Measurements from ENCODE around the gene VTA1.
"Not testable (repeated sequence)": the region's sequence is repeated elsewhere in the genome, so short reads cannot be mapped to it uniquely, and the experiment has no call there.

VTA1 gene

DNA sequence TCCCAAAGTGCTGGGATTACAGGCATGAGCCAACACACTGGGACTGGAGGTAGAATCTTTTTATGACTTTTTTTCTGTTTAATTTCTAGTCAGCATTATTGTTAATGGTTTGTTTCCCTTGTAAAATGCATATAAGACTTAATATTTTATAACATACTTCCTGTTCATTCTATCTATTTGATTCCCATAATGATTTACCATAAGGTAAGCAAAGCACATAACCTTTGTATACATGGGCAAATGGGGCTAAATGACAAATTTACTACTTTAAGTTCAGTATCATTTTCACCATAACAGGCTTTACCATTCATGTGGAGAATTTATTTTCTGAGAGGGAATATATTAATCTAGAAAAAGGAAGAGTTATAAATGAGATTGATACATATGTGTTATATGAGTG lies 24.3 kb downstream of the VTA1 start:
- DNase-seq (ENCODE audit: low read depth): no peak

GRCh38 chr6:142172758-142173157 lies 25.7 kb downstream of the VTA1 start:
- no peak for DNase-seq (ENCODE audit: low read depth)

DNA sequence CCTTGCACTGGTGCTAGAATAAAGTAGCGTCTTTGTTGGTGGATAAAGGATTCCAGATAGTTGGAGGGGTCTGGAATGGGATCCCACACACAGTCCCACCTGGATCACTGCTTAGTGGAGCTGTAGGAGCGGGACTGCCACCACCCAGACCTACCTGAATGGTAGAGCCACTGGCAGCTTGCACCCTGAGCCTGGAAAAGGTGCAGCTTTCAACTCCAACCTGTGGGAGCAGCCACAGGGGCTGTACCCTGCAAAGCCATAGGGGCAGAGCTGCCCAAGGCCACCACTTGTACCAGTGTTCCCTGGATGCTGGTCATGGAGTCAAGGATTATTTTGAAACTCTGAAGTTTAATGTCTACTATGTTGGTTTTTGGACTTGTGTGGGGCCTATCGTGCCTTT lies 26.9 kb downstream of the VTA1 start:
- DNase-seq (ENCODE audit: low read depth): no peak

- DNase-seq (ENCODE audit: low read depth): no peak
Measured at GRCh38 chr6:142174703-142175102, 27.6 kb downstream of the VTA1 start.

DNA sequence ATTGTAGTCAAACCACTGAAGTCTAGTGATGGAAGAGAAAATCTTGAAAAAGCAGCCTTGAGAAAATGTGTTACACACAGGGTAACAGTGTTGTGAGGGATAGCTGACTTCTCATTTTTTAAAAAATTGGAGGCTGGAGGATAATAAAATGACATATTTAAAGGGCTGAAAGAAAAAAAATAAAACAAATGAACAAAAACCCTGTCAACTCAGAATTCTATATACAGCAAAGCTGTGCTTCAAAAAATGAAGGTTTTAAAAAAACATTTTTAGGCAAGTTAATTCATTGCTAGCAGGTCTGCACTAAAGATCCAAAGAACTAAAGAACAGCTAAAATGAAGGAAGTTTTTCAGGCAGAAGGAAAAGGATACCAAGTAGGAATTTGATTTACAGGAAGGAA lies 31.1 kb downstream of the VTA1 start:
- no peak for DNase-seq (ENCODE audit: low read depth)

DNA sequence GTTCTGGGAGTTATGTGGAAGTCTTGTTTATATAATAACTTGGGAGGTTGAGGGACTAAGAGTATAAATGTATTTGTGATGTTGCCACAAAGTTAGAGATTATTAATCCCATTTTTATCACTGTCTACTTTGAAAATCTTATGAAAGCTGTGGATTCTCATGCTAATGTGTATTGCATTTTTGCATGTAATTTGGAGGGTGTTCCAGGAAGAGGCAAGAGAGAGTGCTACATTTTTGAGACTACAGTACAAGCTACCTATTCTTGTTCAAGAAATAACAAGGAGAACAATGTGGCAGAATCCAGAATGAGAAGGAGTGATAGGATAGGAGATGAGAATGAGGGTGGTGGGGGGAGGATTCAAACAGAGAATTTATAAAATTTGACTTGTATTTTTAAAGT lies 34.9 kb downstream of the VTA1 start:
- no peak for DNase-seq (ENCODE audit: low read depth)

DNA sequence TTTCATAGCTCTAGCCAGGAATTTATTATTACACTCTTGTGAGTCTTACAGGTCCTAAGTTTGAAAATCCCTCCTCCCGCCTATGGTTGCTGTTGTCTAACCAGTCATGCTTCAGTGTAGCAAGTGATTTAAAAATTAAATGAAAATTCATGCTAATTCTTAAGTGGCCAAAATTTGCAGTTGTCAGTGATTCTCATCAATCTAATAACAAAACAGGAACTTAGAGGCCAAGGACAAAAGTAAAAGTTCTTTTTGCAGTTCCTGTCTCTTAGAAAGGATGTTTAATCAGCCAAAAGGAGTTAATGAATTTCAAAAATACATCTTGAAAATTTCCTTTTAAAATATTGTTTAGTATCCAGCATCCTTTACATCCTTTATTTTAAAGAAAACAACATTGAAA lies 36.3 kb downstream of the VTA1 start:
- no peak for DNase-seq (ENCODE audit: low read depth)

DNA sequence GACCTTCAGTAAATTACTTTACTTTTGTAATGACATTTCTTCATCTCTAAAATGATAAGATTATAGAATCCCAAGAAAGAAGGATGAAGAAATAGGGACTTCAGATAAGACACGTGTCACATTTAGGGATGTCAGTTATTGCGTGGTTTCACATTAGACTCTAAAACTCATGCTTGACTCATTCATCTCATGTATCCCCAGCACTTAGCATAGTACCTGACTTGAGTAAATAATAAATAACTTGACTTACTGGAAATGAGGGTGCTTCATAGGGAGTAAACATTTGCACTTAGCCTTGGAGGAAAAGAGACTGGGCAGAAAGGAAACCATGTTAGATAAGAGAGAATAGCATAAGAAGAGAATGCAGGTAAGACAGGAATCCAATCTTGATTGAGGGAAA lies 37.2 kb downstream of the VTA1 start:
- DNase-seq (ENCODE audit: low read depth): no peak

DNA sequence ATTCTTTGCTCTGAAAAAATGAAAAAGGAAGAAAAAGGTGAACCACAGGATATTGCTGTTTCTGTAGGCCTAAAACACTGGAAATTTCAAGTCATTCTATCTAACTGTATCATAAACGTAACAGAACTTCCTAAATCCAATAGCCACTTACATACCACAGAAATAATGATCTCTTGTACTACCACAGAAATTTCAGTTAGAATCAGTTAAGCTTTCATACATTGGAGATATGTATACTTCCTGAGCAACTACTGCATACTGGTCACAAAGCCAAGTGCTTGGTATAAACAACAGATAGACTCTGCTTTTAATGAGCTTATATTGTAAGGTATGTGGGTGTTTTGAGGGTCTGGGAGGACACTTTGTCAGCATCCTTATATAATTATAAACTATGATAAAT lies 38.6 kb downstream of the VTA1 start:
- DNase-seq (ENCODE audit: low read depth): no peak

- DNase-seq (ENCODE audit: low read depth): no peak
Measured at GRCh38 chr6:142187209-142187608, 40.1 kb downstream of the VTA1 start.

- not testable (repeated sequence) for DNase-seq (ENCODE audit: low read depth)
Measured at GRCh38 chr6:142188341-142188740, 41.3 kb downstream of the VTA1 start.

- DNase-seq (ENCODE audit: low read depth): no peak
Measured at GRCh38 chr6:142189057-142189456, 42.0 kb downstream of the VTA1 start.

- DNase-seq (ENCODE audit: low read depth): no peak
Measured at GRCh38 chr6:142192343-142192742, 45.3 kb downstream of the VTA1 start.

- DNase-seq (ENCODE audit: low read depth): no peak
Measured at GRCh38 chr6:142193621-142194020, 46.6 kb downstream of the VTA1 start.

DNA sequence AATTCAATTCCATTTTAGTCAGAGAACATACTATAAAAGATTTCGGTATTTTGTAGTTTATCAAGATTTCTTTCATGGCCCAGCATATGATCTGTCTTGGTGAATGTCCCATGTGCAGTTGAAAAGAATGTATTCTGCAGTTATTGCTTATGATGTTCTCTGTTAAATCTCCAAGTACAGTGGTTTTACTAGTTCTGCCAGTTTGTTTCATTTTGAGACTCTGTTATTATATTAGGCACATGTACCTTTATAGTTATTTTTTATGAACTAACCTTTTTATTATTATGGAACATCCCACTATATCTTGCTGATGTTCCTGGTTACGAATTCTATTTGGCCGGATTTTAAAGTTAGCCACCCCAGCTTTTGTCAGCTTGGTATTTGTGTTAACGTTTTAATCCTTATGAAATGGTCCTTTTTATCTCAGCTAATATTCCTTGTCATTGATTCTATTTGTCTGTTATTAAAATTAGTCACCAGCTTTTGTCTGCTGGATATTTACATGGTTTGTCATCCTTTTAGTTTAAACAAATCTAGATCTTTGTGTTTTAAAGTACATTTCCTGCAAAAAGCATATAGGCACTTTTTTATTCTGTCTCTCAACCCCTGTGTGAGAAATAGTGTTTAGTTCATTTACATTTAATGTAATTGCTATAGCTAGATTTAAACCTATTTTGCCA lies 48.9 kb downstream of the VTA1 start:
- no peak for DNase-seq (ENCODE audit: low read depth)

DNA sequence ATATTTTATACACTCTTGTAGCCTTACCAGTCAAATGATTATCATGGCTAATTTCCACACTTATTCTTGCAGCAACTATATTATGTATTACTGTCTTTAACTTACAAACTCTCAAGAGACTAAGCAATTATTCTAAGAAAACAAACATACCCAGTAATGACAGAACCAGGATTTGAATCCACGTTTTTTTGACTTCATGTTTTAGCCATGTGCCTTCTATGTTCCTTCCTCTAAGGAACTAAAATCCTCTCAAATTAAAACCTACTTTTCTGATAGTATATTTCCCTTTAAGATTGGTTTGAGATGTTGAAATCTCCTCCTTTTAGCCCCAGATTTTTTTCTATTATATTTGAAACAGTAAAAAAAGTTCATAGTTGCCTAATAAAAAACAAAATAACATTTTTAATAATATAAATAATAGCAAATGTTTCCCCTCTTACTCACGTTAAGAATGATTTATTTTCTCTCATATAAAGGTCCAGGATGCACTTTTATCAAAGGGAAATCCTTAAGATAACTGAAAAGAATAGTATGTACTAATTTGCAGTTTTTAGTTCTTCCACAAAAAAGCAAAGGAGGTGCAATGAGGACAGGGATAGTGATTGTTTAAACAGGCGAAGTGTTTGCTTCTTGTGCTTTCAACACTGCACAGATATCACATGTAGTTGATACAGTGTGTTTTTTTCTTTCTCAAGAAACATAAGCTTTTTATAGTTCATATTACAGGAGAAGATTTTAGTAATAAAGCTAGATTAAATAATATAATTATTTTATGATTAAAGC lies 54.0 kb downstream of the VTA1 start:
- no peak for DNase-seq (ENCODE audit: low read depth)

DNA sequence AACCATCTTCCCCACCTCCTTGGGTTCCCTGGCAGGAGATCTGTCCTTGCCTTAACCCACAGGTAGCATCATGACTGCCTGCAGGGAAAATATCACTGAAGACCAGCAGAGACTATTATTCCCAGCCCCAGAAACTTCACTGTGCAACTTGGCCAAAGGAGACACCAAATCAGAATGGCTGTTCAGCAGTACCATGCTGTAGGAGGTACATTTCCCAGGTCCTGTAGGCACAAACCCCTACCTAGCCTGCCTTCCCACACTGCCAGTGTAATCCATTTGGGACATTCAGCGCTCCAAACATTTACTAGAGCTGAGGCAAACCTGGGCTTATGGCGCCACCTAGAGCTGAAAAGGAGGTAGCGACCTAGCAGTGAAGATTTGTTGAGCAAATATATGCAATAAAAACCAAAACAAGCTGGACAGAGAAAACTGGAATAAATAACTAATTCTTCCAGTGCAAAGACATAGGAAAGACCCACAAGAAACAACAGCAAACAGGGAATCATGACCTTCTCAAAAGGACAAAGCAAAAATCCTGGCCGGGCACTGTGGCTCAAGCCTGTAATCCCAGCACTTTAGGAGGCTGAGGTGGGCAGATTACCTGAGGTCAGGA lies 60.3 kb downstream of the VTA1 start:
- peak; percentile 8 for DNase-seq (ENCODE audit: low read depth)

GRCh38 chr6:142210606-142211005 lies 63.5 kb downstream of the VTA1 start:
- no peak for DNase-seq (ENCODE audit: low read depth)

DNA sequence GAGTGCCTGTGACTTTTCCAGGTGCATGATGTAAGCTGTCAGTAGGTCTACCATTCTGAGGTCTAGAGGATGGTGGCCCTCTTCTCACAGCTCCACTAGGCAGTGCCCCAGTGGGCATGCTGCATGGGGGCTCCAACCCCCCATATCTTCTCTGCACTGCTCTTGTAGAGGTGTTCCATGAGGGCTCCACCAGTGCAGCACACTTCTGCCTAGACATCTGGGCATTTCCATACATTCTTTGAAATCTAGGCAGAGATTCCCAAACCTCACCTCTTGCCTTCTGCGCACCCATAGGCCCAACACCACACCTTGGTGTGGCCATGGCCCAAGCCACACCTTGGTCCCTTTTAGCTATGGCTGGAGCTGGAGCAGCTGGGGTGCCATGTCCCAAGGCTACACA lies 66.3 kb downstream of the VTA1 start:
- DNase-seq (ENCODE audit: low read depth): no peak

- DNase-seq (ENCODE audit: low read depth): no peak
Measured at GRCh38 chr6:142218446-142218845, 71.4 kb downstream of the VTA1 start.

GRCh38 chr6:142222022-142222421 lies 75.0 kb downstream of the VTA1 start:
- no peak for DNase-seq (ENCODE audit: low read depth)

DNA sequence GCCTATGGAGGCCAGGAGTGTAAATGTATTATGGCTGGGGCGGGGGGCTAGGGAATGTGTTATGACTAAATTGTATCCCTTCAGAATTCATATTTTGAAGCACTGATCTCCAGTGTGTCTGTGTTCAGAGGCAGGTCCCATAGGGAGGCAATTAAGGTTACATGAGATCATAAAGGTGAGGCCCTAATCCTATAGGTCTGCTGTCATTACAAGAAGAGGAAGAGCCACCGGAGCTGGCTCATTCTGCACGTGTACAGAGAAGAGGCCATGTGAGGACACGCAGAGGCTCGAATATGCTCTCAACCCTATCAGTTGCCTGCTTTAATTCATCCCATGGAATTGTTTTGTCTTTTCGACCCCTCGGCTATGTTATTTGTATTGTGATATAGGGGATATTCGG lies 76.9 kb downstream of the VTA1 start:
- DNase-seq (ENCODE audit: low read depth): no peak

DNA sequence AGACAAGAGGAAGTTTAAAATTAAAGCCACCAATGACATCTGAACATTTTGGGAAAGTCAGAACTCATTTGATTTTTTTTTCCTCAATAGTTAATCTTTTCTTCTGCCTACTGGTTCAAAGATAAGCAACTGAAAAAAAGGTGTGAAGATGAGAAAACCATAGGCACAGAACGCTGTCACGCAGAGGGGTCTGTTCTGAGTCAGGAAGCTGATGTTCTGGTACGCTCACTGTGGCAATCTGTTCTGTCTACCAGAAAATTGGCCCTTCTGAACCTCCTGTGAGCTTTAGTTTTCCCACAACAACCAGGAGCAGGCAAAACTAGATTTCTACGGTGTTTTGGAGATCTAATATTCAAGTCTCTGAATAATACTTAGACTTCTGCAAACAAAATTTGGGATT lies 78.1 kb downstream of the VTA1 start:
- DNase-seq (ENCODE audit: low read depth): no peak

Measured in HS-5 (cell line).